Measurements from ENCODE around the gene SV2B. TPM values are rescaled to one million over a fixed set of nuclear protein-coding genes. Genes with fewer than 3 reads are reported as not detected.

SV2B gene
- polyA plus RNA-seq, 3 donors = 0.56 to 2.1 (median 2.0) TPM

Other genes starting within 250 kb of the SV2B start
- 10 to 100 TPM; 57.0 to 93.0 (median 87.1) TPM for gene FURIN, start 231.7 kb upstream of the SV2B start, polyA plus RNA-seq
- gene FES, start 215.8 kb upstream of the SV2B start, polyA plus RNA-seq = 10 to 100 TPM; 10.4 to 49.3 (median 42.4) TPM
- 10 to 100 TPM; 49.5 to 68.3 (median 50.2) TPM for gene MAN2A2, start 197.0 kb upstream of the SV2B start, polyA plus RNA-seq
- 10 to 100 TPM; 13.2 to 22.2 (median 20.5) TPM for gene HDDC3, start 167.7 kb upstream of the SV2B start, polyA plus RNA-seq
- gene UNC45A, start 165.0 kb upstream of the SV2B start, polyA plus RNA-seq = 10 to 100 TPM; 35.3 to 50.6 (median 41.7) TPM
- gene RCCD1, start 145.4 kb upstream of the SV2B start, polyA plus RNA-seq = 1 to 10 TPM; 4.8 to 7.9 (median 6.2) TPM
- 1 to 10 TPM; 2.1 to 4.2 (median 3.8) TPM for gene PRC1, start 105.7 kb upstream of the SV2B start, polyA plus RNA-seq
- gene VPS33B, start 77.7 kb upstream of the SV2B start, polyA plus RNA-seq = 1 to 10 TPM; 5.7 to 9.0 (median 8.3) TPM